ENCODE measurements around the gene CELF6. TPM values are rescaled to one million over a fixed set of nuclear protein-coding genes. Genes with fewer than 3 reads are reported as not detected.

Gene CELF6
- total RNA-seq, 1 experiment from 2014 or later = 0.52 TPM

- no peak for TF ChIP-seq SRF (IDR thresholded peaks at IDR 0.05; ENCODE audit: low read depth)
Observed at GRCh38 chr15:72338148-72338547, 18.2 kb upstream of the CELF6 start (continued).

- H3K79me2 ChIP-seq (ENCODE audit: insufficient read depth, low read length) = no peaks in the 10 kb centered on the region
- no peak overlapping the region for H3K9ac ChIP-seq (ENCODE audit: low read length)
- DNase-seq (ENCODE audit: low read depth, low spot score) = no peak
- H3K4me2 ChIP-seq (ENCODE audit: low read length) = no peak overlapping the region
- BruUV-seq (replicated peaks) = no TSS peak
- H2AFZ ChIP-seq (ENCODE audit: low read depth, low read length, poor library complexity, severe bottlenecking) = no peak overlapping the region
- H4K20me1 ChIP-seq (ENCODE audit: insufficient read depth) = no peaks in the 10 kb centered on the region
- ATAC-seq = no peak
- no peaks in the 10 kb centered on the region for H3K4me1 ChIP-seq (ENCODE audit: control insufficient read depth in 1 of 2, insufficient read depth in 2 of 2, low read length in 2 of 2)
- ChIA-PET RAD21 (ENCODE audit: low non-redundant PET in 1 of 2, low total read pairs in 2 of 2, uncharacterized antibody in 2 of 2, unreplicated experiment in 2 of 2) (no interaction called here), POLR2A (no interaction called here), CTCF (no interaction called here)
- no peak for TF ChIP-seq MAX (IDR thresholded peaks at IDR 0.05)
- no peak for TF ChIP-seq EZH2phosphoT487 (IDR thresholded peaks at IDR 0.05; ENCODE audit: borderline replicate concordance)
- no peak for TF ChIP-seq CEBPB (IDR thresholded peaks at IDR 0.05; ENCODE audit: low read depth)
- no peak overlapping the region for H3K4me3 ChIP-seq (replicated peaks in 1 of 2; ENCODE audit: low read depth in 1 of 2, low read length in 2 of 2)
- no peaks in the 10 kb centered on the region for H3K9me2 ChIP-seq (ENCODE audit: insufficient read depth)
- no peaks in the 10 kb centered on the region for H3K9me3 ChIP-seq (ENCODE audit: control insufficient read depth in 1 of 2, insufficient read depth in 1 of 2, low read depth in 1 of 2, low read length in 2 of 2)
- intact Hi-C loops (cut with micrococcal nuclease) = no loop called here
- H3K36me3 ChIP-seq (ENCODE audit: control insufficient read depth in 1 of 2, insufficient read depth in 2 of 2, low read length in 2 of 2) = no peaks in the 10 kb centered on the region
- H3K27ac ChIP-seq (ENCODE audit: low read depth, low read length) = no peak overlapping the region
- no peaks in the 10 kb centered on the region for H3K27me3 ChIP-seq (ENCODE audit: insufficient read depth, low read length)
Observed at GRCh38 chr15:72334842-72335241, 14.9 kb upstream of the CELF6 start.

- Histone ChIP-seq H3K27ac (ENCODE audit: low read depth, low read length) (no peak overlapping the region), H3K27me3 (ENCODE audit: insufficient read depth, low read length) (no peaks in the 10 kb centered on the region), H3K9me3 (ENCODE audit: control insufficient read depth in 1 of 2, insufficient read depth in 1 of 2, low read depth in 1 of 2, low read length in 2 of 2) (no peaks in the 10 kb centered on the region), H3K9me2 (ENCODE audit: insufficient read depth) (no peaks in the 10 kb centered on the region), H2AFZ (ENCODE audit: low read depth, low read length, poor library complexity, severe bottlenecking) (no peak overlapping the region), H3K4me2 (ENCODE audit: low read length) (no peak overlapping the region), H3K4me1 (ENCODE audit: control insufficient read depth in 1 of 2, insufficient read depth in 2 of 2, low read length in 2 of 2) (no peaks in the 10 kb centered on the region), H3K4me3 (replicated peaks in 1 of 2; ENCODE audit: low read depth in 1 of 2, low read length in 2 of 2) (no peak overlapping the region), H3K9ac (ENCODE audit: low read length) (no peak overlapping the region), H4K20me1 (ENCODE audit: insufficient read depth) (no peaks in the 10 kb centered on the region), H3K79me2 (ENCODE audit: insufficient read depth, low read length) (no peaks in the 10 kb centered on the region), H3K36me3 (ENCODE audit: control insufficient read depth in 1 of 2, insufficient read depth in 2 of 2, low read length in 2 of 2) (no peaks in the 10 kb centered on the region)
- RAD21 ChIA-PET (ENCODE audit: low non-redundant PET in 1 of 2, low total read pairs in 2 of 2, uncharacterized antibody in 2 of 2, unreplicated experiment in 2 of 2) = no interaction called here
- no peak for DNase-seq (ENCODE audit: low read depth, low spot score)
- intact Hi-C loops (cut with micrococcal nuclease) = no loop called here
- no peak for ATAC-seq
- CTCF ChIA-PET = no interaction called here
- TF ChIP-seq TCF7L2 (IDR thresholded peaks at IDR 0.05; ENCODE audit: borderline replicate concordance, extremely low read depth, insufficient read depth, insufficient read length) = no peak
- TF ChIP-seq ELF1 (IDR thresholded peaks at IDR 0.05; ENCODE audit: borderline replicate concordance, low read depth) = no peak
- POLR2A ChIA-PET = no interaction called here
- BruUV-seq (replicated peaks) = no TSS peak
Observed at GRCh38 chr15:72331021-72331420, 11.1 kb upstream of the CELF6 start.

All from HCT116 (cell line).